GM19238 (cell line): ENCODE measurements around the gene ABCC6.
"Not testable (repeated sequence)": the region's sequence is repeated elsewhere in the genome, so short reads cannot be mapped to it uniquely, and the experiment has no call there.

Source experiments
- DNase-seq: peaks from one replicate; pipeline ENCODE4 v3.0.0; 2011; ENCODE audit warnings: low spot score; ENCODE audit not compliant: insufficient read length

Gene ABCC6

GRCh38 chr16:16162591-16162990 lies 60.7 kb downstream of the ABCC6 start:
- DNase-seq: no peak

GRCh38 chr16:16161840-16162239 lies 61.5 kb downstream of the ABCC6 start:
- DNase-seq: not testable (repeated sequence)

- no peak for DNase-seq
Measured at GRCh38 chr16:16161319-16161718, 62.0 kb downstream of the ABCC6 start.

- DNase-seq: no peak
Measured at GRCh38 chr16:16159662-16160061, 63.6 kb downstream of the ABCC6 start.

GRCh38 chr16:16158741-16159374 lies 64.4 kb downstream of the ABCC6 start:
- DNase-seq: no peak

GRCh38 chr16:16158082-16158658 lies 65.1 kb downstream of the ABCC6 start:
- no peak for DNase-seq

GRCh38 chr16:16157166-16157565 lies 66.1 kb downstream of the ABCC6 start:
- DNase-seq: no peak

- DNase-seq: no peak
Measured at GRCh38 chr16:16155234-16155633, 68.1 kb downstream of the ABCC6 start.

GRCh38 chr16:16154281-16154951 lies 68.9 kb downstream of the ABCC6 start:
- no peak for DNase-seq

GRCh38 chr16:16153000-16153399 lies 70.3 kb downstream of the ABCC6 start:
- DNase-seq: not testable (repeated sequence)

GRCh38 chr16:16151315-16151714 lies 72.0 kb downstream of the ABCC6 start:
- DNase-seq: no peak

- DNase-seq: no peak
Measured at GRCh38 chr16:16150878-16151152, 72.5 kb downstream of the ABCC6 start.

GRCh38 chr16:16150117-16150877 lies 73.0 kb downstream of the ABCC6 start:
- DNase-seq: no peak

GRCh38 chr16:16149710-16150116 lies 73.6 kb downstream of the ABCC6 start:
- no peak for DNase-seq

- DNase-seq: no peak
Measured at GRCh38 chr16:16148755-16149154, 74.5 kb downstream of the ABCC6 start.

- not testable (repeated sequence) for DNase-seq
Measured at GRCh38 chr16:16148000-16148599, 75.2 kb downstream of the ABCC6 start.

GRCh38 chr16:16147316-16147999 lies 75.8 kb downstream of the ABCC6 start:
- DNase-seq: no peak

- DNase-seq: no peak
Measured at GRCh38 chr16:16146380-16147315, 76.6 kb downstream of the ABCC6 start.

- no peak for DNase-seq
Measured at GRCh38 chr16:16145286-16145685, 78.0 kb downstream of the ABCC6 start.

- DNase-seq: no peak
Measured at GRCh38 chr16:16144416-16144815, 78.9 kb downstream of the ABCC6 start.
